ENCODE measurements around the gene MCRIP1.
A peak's percentile ranks its signal among the peaks of the same experiment; 100 is the strongest.
"Not testable (repeated sequence)": the region's sequence is repeated elsewhere in the genome, so short reads cannot be mapped to it uniquely, and the experiment has no call there.

The MCRIP1 gene

DNA sequence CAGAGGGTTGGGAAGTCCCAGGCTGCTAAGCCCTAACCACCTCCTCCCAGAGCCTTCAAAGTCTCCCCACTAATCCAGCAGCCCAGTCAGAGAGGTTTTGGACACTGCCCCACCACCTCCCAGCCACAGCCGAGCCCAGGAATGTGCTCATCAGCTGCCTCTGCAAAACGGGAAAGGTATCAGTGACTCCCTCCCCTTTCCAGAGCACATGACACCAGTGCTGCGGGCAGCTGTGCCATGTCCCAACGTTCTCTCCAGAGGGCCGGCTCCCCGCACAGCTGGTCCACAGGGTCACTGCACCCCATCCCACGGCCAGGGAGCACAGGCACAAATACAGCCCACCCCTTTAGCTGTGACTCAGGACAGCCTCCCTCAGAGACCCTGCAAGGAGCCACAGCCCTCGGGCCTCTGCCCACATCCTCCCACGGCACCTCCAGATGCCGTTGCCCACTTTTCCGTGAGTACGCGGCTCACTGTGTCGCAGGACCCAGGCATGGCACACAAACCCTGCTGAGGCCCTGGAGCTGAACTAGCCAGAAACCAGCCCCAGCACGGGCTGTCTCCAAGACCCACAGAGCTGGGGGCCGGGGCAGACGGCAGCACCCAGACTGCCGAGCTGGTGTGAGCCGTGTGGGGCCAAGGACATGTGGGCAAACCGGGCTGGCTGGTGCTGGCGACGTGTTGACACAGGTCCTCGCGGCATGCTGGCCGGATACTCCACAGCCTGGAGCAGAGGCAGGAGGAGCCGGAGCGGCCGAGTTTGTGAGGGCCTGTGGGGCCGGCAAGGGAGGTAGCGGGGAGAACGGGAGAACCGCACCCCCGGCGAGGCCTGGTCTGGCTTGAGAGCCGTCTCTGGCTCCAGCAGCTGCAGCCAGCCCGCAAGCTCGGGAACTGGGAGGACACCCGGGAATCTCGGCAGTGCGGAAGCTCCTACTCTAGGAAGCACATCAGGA is 8.0 kb upstream of the MCRIP1 start:
- no peak for DNase-seq

DNA sequence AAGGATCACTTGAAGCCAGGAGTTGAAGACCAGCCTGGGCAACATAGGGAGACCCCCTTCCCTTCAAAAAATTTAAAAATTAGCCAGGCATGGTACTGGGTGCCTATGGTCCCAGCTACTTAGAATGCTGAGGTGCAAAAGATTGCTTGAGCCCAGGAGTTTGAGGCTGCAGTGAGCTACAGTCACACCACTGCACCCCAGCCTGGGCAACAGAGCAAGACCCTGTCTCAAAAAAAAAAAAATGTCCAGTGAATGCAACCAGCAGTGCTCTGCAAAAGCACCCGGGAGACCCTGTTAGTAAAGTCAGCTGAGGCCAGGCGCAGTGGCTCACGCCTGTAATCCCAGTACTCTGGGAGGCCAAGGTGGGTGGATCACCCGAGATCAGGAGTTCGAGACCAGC is 7.0 kb upstream of the MCRIP1 start:
- not testable (repeated sequence) for DNase-seq

DNA sequence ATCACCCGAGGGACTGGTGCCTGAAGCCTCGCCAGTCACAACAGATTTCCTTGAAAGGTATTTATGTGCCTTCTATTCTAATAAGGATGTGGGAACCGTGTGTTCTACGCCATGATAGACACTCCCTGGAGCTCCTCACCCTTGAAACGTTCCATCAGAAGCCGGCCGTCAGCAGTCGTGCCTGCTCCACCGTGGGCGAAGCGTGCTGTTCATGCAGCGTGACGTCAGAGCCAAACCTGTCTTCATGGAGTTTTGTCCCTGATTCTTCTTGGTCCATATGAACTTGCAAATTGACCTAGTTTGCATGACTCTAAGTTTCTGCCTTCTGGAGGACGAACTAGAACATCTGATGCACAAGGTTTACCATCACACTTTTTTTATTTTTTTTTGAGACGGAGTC is 6.2 kb upstream of the MCRIP1 start:
- no peak for DNase-seq

DNA sequence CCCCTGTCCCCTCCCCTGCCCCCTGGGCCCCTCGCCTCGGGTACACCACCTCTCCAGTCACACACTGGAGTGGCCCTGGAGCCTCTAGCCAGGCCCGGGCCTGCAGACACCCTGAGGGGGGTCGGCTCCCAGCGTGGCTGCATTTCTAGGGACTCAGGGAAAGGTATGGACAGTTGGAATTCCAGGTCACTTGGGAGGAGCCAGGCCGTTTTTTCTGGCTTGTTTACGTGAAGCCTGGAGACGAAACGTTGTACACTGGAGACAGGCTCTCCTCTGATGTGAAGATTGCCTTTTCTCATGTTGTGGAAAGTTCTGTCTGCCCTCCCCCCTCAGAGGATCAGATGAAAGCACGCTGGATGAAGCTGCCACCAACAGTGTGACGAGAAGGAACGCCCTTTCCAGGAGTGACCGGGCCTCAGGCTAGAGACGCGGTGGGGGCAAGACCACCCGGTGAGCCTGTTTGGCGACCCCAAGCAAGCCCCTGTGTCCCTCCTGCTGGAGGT is 5.7 kb upstream of the MCRIP1 start:
- no peak for DNase-seq

DNA sequence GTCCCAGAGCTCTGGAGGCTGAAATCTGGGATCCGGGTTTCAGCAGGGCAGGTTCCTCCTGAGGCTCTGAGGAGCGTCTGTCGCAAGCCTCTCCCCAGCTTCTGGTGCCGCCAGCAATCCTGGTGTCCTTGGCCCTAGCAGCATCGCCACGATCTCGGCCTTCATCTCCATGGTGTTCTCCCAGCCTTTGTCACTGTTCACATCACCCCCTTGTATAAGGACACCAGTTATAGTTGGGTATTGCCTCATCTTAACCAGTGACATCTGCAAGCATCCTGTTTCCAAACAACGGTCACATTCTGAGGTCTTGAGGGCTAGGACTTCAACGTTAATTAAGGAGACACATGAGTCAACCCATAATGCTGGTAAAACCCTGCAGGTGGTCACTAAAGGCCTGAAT is 4.5 kb upstream of the MCRIP1 start:
- no peak for DNase-seq

DNA sequence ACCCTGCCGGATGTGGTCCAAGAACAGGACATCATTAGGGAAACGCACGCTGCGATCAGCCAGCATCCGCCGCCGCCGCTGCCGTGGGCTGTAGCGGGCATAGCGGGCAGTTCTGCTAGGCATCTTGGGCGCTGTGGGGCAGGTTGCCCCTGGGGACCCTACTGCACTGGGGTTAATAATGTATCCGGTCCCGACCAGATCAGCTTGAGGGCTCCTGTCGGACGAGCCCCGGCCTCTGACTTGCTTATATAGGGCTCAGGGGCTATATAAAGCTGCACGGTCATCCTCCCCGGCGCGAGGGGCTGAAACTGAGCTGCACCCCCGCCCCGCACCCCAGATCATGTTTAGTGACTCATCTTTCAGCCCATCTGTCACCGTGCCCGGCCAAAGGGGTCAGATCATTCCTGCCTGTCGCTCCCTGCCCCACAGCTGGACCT is 1.8 kb upstream of the MCRIP1 start, which contains the start of gene PPP1R27:
Gene PPP1R27 (minus strand): TSS at position 220 of the 437 bp plus-strand sequence. CDS start 97 bp downstream, at position 123.
- no peak for DNase-seq

DNA sequence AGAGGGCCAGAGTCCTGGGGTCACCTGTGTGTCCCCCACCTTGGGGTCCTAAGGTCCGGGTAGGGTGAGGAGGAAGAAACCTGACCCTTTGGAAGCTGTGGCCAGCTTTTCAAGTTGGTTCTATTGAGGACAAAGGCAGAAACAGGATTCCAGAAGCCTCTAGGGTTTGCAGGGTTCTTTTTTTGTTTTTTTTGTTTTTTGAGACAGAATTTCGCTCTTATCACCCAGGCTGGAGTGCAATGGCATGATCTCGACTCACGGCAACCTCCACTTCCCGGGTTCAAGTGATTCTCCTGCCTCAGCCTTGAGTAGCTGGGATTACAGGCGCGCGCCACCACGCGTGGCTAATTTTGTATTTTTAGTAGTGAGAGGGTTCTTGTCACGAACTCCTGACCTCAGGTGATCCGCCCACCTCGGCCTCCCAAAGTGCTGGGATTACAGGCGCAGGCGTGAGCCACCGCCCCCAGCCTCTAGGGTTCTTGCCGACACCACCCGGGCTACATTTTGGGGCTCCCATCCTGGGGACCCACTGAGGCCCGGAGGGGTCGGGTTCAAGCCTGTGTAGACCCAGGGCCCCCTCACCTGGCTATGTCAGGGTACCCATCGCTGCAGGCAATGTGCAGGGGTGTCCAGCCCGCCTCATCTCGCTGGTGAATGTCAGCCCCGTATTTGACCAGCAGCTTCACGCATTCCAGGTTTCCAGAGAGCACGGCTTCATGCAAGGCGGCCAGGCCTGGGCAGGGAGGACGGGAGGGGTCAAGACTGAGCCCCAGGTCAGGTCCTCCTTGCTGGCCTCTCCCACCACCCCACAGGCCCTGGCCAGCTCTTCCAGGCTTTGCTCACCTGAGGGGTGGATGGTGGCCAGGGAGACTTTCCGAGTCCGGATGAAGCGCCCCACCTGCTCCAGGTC is 1.1 kb upstream of the MCRIP1 start:
- no peak for DNase-seq

DNA sequence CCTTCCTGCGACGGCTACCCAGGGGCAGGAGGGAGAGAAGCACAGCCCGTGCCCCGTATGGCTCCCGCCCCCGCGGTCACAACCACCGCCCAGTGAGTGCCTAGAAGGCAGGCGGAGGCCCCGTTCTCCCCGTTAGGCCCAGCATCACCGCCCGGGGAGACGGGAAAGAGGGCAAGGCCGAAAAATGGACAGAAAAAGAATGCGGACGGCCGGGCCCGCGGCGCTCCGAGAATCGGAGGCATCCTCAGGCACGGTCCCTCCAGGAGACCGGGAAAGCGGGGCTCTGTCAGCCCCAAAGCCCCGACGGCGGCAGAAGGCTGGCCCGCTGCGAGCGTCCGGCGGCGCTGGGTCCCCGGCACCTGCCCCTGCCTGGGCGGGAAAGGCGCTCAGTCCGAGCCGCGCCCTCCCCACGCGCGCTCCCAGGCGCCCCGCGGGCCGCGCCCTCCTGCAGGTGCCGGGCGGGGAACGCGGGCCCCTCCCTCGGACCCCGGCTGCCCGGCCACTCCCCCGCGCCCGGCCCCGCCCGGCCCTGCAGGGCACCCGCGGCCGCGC is 407 bp downstream of the MCRIP1 start:
- peak; percentile 35 to 46 for DNase-seq

DNA sequence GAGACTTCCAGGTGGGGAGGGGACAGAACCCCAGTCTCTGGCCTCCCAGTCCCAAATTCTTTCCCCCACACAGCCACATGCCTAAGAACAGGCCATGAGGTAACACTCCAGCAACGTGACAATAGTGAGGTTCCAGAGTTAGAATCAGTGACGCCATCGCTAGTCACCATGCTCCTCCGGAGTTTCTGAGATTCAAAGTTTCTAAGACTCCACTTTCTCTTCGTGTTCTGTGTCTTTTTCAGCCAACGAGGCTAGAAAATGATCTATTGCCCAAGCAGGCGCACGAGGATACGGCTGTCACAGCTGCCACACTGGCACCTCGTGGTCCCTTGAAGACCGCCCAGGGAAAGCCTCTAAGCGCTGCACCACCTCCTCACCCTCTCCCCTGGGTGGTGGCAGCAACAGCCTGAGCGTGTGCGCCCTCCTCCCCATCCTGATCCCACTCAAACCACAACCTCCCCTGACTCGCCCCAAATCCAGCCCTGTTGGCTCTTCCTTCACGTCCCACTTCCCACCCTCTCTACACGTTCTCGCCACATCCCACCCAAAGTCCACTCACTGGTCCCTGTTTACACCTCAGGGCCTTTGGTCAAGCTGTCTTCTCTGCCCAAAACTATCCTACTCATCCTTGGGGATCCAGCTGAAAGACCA is 1.0 kb downstream of the MCRIP1 start:
- DNase-seq: peak; percentile 26 to 49

DNA sequence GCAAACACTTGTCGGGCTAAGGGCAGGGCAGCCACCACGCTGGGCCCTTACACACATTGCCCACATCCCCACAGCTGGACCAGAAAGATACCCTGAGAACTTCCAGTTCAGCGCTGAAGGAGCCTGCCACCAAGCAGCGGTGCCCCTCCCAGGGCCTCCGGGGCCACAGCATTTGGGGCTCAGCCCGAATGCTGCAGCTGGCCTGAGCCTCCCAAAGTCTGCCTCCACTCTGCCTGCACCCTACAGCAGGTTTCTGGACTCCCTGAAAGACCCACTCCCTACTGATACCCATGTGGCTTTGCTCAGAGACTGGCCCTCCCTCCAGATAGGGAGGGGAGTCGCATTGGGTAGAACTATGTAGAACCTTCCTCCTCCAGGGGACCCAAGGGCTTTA is 1.5 kb downstream of the MCRIP1 start:
- DNase-seq: no peak

DNA sequence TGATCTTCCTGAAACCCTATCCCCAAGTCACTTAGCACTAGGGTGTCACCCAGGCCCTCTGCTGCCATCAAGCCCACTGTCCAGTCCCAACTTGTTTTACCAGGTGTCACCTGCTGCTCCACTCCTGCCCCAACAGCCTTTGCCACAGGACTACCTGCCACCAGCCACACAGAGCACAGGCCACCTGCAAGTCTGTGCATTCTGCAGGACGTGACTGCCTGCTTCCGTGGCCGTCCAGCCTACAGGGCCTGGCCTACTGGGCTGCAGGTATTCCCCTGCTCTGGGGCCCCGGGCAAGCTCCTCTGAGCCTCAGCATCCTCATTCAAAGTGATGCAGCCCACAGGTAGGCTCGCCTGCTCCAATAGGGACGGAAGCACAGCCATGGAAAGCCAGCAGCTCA is 3.2 kb downstream of the MCRIP1 start:
- DNase-seq: no peak

DNA sequence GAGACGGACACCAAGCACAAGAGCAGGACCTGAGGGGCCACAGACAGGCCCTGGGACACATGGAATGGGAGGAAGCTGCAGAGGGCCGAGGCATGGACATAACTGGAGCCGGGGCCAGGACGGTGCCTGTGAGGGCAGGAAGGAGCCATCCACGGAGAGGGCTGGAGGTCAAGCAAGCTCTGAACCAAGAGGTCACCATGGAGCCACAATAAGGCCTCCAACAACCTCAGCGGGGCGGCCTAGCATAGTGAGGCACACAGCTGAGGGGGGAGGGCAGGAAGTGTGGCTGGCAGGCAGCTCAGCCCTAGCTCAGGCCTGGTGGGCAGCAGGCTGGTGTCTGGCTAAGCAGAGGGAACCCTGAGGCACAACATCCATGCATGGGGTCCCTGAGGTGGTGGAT is 4.4 kb downstream of the MCRIP1 start:
- no peak for DNase-seq

DNA sequence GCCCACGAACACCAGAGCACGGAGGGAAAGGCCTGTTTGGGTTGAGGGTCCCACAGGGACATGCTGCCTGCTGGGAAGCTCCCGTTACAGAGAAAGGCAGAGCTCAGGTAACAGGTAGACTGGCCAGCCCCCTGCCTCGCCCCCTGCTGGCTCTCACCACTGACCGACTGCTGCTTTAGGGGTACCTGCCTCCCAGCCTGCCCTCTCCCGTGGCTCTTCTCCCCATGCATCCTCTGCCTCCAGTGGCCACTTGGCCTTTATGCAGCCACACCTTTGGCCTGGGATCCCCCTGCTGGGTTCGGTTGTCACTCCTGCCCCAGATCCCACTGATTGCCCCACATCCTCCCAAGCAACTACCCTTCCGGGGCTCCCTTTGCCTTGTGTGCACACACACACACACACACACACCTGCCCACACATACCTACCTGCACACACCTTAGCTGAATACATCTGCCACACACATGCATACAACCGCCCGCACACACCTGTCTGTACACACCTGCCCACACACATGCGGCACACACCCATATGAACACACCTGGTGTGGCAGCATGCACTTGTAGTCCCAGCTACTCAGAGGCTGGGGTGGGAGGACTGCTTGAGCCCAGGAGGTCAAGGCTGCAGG is 7.1 kb downstream of the MCRIP1 start:
- DNase-seq: no peak

DNA sequence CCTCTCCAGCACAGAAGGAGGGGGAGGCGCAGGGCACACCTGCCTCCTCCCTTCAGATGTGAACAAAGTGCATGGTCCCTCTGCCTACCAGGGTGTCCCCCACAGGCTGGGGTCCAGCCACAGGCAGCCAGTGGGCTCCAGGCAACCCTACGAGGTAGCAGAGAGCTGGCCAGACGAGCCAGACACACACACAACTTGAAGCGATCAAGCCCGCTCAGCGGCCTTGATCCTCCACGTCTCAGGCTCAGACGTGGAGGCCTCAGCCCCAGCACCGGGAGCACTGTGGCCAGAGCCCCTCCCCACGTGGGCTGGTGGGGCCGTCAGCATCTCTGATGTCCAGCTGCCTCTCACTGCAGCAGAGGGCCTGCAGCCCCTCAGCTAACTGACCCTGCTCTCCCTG is 8.5 kb downstream of the MCRIP1 start:
- DNase-seq: no peak

DNA sequence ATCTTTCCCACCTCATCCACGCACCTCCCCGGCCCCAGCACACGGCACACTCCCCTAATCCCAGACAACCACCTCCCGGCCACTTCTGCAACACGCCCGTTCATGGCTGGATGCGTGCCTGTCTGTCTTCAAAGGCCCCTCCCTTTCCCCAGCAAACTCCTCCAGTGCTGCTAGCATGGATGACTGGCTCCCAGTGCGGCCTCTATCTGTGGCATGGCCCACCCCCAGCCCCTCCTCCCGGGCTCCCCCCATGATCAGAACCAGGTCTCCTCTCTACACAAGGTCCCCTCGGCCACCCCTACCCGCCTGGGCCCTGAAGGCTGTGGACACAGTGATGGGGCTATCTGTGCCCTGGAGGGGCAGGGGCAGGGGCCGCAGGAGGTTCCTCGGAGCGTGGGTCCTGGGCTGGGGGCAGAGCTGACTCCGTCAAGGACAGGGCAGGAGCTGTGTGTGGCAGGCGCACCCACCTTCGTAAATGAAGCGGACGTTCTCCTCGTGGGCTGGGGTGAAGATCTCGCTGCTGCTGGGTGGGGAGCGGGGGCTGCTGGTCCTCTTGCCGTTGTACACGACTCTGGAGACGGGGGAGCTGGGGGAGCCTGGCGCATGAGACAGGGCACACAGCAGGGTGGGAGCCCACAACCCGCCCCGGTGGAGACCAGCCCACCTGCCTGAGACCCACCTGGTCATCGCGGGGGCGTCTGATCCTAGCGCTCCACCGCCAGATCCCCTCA is 9.1 kb downstream of the MCRIP1 start:
- DNase-seq: no peak

DNA sequence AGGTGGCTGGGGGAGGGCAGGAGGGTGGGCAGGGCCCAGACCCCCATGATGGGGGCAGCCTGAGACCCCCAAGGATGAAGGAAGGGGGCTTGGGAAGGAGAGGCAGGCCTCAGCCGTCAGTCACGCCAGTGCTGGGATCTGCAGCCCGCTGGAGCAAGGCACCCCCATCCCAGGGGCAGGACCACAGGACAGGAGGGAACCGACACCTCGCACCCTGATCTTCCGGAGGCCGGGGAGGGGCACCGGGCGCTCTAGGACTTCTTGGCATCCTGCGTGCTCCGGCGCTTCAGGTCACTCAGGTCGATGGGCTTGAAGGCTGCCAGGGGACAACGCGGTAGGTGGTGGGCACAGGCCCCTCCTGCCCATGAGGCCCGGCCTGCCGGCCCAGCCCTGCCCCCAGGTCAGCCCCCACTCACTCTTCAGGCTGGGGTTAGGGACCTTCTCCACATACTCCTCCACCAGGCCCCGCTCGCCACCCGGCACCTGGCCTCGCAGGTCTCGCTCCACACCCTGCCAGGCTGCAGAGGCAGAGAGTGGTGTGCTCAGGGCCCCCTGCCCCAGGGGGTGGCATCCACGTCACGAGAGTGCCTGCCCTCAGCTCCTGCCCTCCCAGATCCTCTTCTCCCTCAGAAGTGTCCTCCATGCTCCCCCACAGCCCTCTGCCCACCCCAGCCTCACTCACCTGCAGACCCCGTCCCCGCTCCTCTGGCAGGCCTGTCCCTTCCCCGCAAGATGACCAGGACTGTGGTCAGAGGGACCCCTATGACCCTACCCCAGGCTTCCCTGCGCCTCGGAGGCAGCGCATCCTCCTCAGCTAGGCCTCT is 9.9 kb downstream of the MCRIP1 start:
- no peak for DNase-seq

DNA sequence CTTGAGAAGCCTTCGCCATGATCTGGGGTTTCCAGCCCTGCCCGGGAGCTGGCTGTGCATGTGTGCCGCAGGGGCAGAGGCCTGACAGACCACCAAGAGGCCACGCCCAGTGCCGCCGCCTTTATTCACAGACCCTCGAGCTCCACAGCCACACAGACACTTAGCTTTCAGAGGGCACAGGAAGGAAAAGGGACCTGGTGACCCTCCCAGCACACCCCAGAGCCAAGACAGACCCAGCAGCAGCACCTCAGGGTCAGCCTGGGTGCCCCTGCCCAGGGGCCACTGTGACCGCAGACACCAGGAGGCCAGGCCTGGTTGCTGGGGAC is 10.8 kb downstream of the MCRIP1 start:
- no peak for DNase-seq

DNA sequence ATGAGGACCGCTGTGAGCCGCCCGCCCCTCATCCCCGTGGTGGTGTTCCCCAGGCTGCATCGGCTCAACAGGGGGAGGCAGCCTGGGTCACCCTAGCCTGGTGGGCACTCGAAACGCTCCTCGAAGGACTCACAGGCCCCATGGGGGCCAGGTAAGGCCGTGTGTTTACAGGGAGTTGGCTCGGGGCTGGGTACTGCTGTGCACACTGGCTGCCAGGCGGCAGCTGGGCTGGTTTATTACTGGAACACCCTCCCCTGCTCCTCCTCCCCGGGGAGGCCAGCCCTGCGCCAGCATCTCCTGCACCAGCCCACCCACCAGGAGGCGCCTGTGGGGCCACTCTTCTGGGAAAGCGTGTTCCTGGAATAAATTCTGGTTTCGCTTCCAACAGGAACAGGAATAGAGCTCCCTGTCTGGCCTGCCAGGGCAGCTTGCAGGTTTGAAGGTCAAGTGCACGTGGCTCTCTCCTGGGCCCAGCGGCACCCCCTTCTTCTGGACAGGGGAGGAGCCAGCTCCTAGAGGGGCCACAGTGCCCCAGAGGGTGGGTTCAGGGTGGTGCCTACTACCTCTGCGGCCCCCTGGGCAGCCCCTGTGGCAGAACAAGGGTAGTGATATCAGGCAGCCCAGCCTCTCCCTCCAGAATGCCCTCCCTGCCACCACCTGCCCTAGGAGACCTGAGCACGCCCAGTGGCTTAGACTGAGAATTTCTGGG is 11.3 kb downstream of the MCRIP1 start:
- DNase-seq: no peak

DNA sequence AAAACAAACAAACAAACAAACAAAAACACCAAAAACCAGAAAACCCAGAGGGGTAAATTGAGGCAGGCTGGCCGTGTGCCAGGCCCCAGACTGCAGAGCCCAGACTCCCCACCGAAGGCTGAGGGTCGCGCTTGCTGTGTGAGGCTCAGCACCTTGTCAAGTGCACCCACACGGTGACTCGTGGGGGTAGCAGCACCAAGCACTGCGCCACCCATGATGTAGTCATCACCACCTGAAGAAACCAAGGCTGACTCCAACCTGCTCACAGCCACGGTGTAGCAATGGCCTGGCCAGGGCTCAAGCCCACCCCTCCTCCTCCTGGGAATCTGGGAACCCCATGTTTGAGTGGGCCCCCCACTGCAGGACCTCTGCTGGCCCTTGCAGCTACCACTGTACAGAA is 11.9 kb downstream of the MCRIP1 start:
- DNase-seq: peak in 1 of 2 experiments; percentile 25

DNA sequence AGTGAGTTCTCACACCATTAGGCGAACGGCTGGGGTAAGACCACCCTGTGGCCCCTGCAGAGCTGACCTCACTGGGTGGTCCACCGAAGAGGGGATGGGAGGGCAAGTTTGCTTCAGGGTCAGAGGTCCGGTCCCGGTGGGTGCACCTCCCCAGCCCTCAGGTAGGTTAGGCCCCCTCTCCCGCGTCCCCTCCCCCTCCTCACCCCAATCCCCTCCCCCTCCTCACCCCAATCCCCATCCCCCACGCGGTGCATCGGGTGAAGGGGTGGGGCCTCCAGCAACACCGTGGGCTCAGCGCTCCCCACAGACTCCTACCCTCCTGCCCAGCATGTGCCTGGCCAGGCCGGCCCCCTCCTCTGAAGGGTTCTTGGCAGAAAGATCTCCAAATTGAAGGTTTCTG is 13.4 kb downstream of the MCRIP1 start:
- DNase-seq: no peak
